CD4-positive, alpha-beta T cell treated with Interleukin-12 subunit alpha and Interleukin-12 subunit beta, for 1 hour (primary cell): ENCODE results near the gene SRP68.
A peak's percentile ranks its signal among the peaks of the same experiment; 100 is the strongest.
"Not testable (repeated sequence)": the region's sequence is repeated elsewhere in the genome, so short reads cannot be mapped to it uniquely, and the experiment has no call there.

ENCODE experiments used
- DNase-seq: peaks from one replicate; pipeline ENCODE4 v3.0.0-alpha.2; 2020

Gene SRP68

DNA sequence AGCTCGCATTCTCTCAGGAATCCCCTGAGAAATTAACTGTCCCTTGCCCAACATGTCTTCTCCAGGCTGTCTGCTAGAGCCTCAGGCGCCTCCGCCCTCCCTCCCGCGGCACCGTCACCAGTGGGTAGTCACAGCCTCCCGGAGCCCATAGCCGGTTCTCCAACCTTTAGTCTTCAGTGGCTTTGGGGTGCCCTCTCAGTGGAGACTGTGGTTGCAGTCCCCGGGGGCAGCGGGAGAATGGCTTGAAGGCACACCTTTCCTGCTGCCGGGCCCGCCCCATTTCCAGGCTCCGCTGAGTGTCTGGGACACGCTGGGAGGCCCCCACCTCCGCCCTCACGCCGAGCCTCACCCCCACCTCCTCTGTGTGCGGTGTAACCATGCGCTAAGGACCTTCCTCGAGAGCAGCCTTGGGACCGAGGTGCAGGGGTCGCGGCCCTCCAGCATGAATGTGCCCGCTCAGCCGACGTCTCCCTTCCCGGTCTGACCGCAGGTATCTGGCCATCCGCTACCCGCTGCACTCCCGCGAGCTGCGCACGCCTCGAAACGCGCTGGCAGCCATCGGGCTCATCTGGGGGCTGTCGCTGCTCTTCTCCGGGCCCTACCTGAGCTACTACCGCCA, 3.9 kb upstream of the SRP68 start:
- DNase-seq: no peak

DNA sequence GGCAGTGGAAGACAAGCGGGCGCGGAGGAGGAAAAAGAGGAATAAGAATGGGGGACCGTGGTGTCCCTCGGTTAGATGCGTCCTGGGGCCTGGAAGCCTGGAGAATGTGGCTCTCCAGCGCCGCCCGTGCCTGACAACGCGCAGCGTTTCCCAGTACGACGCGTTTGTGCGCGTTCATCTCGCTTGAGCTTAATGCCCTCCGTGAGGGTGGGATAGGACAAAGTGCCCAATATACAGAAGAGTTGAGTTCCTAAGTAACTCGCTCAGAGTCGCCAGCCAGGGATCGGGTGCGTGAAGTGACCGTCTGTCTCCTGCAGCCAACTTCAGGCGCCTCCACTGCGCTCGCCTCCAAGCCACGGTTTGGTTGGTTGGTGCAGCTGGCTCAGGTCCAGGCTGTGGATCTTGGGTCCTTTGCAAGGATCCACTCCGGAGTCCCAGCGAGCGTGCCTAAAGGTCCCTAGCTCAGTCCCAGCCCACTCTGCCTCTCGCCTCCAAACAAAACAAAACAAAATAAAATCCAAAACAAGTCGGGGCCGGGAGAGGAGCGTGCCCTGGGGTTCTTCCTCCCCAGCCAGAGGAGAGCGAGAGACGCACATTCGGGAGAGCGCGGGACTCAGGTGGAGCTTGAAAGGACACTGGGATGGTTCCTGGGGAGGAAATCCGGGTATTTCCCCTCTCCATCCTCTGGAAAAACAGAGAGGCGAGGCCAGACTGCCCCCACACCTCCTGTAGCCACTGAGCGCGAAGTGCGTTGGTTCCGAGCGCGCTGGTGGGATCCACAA, 3.2 kb upstream of the SRP68 start:
- DNase-seq: no peak

DNA sequence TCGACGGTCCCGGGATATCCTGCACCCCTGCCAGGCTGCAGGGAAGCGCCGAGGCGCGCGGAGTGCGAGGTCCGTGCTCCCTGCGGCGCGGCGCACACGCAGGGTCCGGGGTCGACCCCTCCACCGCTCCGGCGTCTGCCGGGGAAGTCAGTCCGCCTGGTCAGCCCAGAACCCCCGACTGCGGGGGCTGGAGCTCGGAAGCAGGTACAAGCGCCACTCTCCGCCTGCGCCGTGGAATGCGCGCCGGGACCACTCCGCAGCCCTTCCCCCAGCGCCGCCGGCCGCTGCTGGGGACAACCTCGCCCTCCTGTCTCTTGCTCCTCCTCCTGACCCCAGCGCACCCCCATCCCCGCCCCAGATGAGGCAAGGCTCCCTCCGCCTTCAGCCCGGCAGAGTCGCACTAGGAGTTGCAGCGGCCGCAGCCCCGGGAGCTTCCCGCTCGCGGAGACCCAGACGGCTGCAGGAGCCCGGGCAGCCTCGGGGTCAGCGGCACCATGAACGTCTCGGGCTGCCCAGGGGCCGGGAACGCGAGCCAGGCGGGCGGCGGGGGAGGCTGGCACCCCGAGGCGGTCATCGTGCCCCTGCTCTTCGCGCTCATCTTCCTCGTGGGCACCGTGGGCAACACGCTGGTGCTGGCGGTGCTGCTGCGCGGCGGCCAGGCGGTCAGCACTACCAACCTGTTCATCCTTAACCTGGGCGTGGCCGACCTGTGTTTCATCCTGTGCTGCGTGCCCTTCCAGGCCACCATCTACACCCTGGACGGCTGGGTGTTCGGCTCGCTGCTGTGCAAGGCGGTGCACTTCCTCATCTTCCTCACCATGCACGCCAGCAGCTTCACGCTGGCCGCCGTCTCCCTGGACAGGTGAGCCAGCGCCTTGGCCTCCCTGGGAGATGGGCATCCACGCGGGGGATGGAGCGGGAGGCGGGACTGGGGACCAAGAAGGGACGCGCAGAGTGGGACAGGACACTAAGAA, 2.4 kb upstream of the SRP68 start, which contains the start of gene GALR2:
Gene GALR2 (plus strand): TSS at position 392 of the 974 bp plus-strand sequence. CDS start 103 bp downstream, at position 495.
- no peak for DNase-seq

DNA sequence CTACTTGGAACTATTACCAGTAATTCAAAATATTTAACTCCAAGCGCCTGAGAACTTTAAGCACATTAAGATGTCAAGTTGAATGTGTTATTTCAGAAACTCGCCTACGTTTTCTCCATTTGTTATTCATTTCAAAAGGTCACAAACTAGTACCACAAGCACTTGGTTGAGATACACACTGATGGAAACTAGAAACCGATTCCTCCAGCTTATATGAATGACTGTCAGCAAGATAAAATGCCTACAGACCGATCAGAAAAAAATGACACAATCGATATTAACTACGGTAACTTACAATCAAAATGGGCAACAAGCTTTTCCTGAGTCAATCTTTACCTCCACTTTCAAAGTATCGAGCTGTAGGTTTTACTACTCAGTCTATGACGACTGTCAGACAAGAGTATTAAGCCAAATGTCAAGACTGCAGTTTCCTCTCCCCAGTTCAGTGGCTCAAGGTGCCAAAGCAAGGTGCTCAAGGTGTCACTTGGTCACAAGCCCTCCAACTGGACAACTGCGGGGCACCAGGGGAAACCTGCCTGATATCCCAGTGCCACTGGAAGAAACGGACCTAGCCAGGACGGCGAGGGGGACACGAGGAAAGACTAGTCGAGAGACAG, 678 bp downstream of the SRP68 start:
- DNase-seq: no peak

DNA sequence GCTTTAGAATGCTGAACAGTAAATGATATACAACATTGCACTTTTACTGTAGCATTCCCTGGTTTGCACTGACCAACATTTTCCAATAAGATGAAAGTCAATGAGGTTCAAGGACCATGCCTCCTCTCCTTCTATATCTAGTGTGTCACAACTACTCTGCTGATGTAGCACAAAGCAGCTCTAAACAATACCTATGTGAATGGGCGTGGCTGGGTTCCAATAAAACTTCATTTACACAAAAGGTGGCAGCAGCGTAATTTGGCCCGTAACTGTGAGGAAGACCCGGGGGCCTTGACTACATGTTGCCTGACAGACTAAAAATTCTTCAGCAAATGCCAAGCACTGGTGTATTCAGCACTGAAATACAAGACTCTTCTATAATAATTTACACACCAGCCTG, 6.5 kb downstream of the SRP68 start:
- no peak for DNase-seq

DNA sequence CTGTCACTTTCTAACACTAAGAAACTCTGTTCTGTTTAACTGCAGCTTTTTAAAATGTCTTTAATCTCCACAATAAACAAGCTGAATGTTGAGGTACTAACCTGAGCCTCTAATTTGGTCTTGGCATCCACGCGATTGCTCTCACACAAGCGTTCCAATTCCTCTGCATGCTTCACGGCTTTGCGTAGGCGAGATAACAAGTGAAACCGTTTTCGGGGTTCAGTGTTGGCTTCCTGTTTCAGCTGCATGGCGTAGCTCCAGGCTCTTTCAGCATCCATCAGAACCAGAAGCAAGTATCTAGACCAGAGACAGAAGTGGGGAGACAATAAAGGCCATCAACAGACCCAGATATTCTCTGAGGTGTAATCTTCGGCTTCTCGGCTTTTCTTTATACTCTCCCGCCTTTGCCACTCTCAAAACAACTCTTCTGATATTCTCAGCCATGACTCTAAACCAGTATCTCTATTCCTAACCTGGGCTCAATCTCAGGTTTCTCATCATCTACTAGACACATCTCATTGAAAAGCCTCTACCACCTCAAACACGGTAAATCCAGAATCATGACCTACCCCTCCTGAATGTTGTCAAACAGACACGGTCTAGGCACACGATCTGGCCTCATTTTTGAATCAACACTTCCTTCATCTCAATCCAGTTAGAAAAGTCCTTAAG, 8.3 kb downstream of the SRP68 start:
- DNase-seq: peak; percentile 52

DNA sequence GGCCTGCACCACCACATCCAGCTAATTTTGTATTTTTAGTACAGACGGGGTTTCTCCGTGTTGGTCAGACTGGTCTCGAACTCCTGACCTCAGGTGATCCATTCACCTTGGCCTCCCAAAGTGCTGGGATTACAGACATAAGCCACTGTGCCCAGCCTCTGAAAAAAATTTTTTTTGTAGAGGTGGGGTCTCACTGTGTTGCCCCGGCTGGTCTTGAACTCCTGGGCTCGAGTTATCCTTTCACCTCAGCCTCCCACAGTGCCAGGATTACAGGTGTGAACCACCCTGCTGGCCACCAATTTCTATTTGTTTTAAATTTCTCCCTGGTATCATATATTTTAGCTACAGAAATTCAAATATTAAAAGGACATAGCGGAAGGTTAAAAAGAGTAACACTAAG, 14.1 kb downstream of the SRP68 start:
- DNase-seq: not testable (repeated sequence)

DNA sequence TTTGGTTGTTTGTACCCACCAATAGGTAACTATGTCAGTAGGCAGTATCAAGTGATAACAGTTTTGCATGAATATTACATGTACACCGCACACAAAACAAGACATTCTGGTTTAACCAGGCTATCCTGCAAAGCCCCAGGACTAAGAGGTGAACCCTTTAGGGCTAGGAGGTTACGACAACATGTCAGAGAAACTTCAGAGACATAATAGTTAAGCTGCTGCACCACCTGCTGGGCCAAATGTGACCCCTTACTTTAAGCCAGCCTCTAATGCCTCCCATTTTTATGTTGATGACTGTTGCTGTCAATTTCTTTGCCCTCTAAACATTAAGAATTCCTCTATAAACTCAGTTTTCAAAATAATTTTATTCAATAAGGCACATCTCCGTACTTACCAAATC, 15.4 kb downstream of the SRP68 start:
- no peak for DNase-seq

DNA sequence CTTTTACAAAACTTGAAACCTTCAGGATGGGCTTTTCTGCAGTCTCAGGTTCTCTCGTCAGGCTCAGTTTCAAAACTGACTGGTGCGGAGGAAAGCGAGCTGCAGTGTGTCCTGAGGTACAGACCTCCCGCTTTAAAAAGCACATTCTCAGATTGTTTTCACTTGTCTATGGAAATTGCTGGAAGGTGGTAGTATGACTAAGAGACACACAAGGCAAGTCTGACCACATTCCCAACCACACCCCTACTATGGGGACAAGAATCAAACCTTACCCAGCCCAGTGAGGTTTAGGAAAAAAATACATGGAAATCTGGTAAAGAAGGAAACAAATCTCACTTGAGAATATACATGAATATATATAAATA, 18.2 kb downstream of the SRP68 start:
- no peak for DNase-seq

DNA sequence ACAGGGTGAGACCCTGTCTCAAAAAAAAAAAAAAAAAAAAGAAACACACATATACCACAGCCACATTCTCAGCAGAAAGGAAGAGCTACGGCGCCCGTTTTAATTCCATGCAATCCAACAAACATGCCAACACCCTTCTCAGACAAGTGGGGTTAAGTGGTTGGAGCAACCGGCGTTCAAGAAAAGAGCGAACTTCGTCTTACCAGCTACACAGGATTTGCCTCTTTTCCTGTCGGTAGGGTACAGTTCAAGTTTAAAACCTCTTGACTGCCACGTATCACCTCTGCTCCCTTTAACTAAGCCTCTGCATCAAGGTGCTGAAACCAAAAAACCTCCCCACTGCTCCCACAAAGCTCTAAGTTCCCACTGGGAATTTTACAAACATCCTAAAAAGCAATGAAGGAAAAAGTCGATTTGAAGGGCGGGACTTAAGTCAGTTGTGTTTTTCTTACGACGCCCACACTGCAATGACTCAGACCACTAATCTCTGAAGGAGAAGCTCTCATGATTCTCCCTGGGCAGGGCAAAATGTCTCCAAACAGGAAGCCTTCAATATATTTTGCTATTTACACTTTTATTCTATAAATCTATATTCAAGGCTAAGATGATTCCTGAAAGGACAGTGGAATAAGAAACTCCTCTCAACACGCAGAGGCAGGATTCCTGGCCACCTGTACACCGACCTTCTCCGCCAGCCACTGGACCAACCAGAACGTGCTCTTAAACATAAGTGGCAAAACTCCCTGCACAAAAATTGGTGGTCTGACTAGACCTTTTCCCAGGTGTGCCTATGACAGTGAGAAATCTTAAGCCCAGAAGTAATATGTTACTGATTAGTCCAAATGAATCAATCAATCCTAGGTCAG, 18.8 kb downstream of the SRP68 start:
- DNase-seq: no peak

DNA sequence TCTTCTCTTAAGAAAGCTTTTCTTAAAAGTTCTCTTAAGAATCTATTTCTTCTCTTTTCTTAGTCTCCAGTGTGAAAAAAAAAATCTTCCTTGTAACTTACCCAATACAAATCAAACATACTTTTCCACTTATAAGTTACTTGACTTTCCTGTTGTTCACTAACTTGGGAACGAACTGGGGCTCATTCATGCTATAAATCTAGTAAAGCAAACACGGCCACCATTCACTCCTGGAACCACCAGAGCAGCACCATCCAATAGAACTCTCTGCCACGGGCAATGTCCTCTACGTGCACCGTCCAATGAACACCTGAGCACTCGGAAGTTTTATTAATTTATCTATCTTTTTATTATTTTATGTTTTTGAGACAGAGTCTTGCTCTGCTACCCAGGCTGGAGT, 20.8 kb downstream of the SRP68 start:
- no peak for DNase-seq

DNA sequence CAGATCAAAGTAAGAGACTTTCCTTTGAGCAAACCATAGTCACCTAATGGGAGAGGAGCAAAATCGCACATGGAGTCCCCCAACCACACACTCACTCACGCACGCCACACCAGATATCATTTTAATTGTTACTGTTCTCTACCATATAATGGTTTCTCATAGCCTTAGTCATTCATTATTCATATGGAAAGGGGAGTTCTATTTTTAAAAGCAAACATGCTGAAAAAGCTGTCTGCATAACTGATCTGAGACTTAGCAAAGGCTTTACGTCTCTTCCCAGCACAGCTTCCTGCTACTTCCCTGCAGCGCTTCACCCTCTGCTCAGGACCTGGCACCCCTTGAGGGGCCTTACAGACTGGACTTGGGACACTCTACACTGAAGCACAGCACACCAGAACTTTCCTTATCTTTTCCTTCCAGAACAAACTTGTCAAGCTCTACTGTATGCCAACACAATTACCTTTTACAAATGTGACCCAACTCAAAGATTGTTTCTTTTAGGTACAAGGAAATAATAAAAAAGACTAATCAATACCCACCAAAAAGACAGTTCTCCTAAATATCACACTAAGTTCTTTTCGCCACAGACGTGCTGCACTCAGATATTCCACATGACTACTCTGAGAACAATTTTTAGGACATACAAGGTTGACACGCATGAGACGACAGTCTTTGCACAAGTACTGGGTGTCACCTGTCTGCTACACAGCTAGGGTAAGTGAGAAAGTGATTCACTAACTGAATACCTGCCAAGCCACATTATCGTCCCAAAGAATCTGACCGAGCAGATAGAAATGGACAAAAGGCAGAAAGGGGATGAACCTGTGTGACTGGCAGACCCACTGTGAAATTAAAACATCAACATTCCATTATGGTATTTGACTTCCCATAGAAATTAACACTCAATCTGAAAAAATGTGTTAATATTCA, 21.5 kb downstream of the SRP68 start:
- no peak for DNase-seq

DNA sequence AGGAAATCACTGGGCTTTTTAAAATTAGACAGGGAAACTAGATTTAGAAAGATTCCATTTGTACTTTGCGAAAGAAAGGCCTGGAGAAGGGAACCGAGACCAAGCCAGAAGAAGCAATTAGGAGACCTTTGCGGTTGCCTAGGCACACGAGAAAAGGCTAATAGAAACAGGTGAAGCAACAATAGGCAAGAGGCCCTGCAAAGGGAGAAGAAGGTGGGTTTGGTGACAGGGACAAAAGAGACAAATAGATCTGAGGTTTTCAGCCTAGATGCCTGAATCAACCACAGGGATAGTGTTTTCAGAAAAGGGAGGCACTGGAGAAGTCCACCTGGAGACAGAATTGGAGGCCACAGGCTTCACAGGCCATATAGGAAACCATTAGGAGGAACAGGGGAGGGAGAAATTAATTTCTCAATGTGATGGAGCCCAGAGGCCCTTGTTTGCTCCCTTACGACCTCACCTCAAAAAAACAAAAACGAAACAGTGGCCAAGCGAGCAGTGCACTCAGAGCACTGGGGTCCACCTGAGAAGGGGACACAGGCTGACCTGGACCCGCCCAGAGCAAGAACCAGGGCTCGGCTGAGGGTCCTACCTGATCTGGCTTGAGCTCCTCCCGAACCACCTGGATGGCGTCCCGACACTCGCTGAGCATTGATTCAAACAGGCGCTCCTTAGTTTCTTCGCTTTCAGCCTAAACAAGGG, 22.3 kb downstream of the SRP68 start:
- DNase-seq: no peak

DNA sequence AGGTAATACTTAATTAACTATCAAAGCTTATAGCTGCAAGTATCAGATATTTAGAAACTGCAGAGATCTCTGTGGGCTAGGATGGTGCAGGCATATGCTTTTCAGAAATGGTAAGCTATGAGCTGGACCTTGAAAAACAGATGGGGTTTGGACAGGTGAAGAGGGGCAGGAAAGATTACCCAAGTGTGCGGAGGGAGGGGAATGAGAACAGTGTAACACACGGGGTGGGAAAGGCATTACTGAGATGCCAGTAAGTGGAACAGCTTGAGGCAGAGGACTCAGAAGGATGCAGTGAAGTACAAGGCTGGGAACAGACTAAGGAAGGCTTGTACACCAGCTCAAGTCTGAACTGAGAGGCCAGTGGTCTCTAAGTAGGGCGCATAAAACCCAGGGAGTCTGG, 23.1 kb downstream of the SRP68 start:
- DNase-seq: no peak

DNA sequence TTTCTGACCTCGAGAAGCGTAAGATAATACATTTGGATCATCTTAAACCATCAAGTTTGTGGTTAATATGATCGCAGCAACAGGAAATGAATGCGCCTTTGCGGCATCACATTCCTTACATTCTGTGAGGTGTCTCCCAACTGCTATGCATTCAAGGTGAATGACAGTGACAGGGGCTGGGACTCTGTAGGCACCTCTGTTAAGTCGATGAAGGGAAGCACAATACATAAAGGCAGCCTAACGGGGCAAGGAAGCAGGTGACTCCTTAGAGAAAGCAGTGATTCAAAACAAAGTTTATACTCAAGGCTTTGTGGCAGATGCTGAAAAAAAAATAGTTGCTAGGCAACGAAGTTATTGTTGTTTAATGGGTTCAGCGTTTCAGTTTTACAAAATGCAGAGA, 23.6 kb downstream of the SRP68 start:
- DNase-seq: peak; percentile 27

DNA sequence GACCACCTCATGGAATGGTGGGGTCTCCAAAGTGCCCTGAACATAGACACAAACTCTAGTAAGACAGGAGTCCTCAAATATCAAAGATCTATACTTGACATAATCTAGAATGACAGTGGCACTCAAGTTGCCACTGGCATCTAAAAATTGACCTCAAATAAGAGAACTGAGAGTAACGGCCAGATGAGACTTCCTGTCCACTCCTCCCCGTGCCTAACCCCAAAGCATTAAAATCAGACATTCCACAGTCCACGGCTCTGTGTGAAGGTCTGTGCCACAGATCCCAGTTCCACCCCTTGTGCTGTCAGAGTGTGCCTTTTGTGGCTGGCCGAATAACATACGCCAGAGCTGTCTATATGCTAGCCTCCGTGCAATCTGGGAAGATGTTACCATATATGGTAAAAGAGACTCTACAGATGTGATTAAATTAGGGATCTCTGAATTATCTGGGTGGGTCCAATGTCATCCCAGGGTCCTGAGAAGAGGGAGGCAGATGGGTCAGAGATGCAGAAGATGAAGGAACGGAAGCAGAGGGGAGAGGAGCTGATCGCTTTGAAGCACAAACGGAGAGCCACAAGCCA, 24.2 kb downstream of the SRP68 start:
- DNase-seq: no peak

DNA sequence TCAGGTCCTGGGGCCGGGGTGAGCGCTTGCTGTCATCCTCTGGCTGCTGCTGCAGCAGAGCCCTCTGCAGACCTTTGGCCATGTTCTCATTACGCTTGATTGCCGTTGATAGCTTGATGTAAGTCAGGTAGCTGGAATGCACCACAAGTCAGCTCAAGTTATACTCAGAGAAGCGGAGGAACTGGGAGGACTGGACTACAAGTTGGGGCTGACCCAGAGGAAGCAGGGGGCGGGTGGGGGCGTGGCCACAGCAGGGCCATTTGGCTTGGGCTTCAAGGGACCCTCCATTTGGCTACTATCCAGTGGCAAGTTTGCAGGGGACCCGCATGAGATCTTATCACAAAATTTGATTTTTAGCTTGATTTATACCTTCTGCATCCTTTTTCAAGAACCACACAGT, 26.3 kb downstream of the SRP68 start:
- DNase-seq: no peak

DNA sequence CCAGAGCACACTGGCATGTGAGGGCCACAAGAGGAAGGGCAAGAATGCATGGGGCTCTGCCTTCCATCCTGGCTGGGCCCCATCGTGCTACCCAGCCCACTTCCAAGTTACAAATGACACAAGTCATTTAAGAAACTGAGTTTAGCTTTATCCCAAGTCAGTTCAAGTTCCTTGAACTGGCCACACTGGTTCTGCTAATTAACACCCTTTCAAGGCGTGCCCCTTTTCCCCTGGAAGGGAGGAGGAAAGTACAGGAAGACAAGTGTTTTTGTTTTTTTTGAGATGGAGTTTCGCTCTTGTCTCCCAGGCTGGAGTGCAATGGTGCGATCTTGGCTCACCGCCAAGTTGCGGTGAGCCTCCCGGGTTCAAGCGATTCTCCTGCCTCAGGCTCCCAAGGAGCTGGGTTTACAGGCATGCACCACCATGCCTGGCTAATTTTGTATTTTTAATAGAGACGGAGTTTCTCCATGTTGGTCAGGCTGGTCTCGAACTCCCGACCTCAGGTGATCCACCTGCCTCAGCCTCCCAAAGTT, 27.8 kb downstream of the SRP68 start:
- not testable (repeated sequence) for DNase-seq

DNA sequence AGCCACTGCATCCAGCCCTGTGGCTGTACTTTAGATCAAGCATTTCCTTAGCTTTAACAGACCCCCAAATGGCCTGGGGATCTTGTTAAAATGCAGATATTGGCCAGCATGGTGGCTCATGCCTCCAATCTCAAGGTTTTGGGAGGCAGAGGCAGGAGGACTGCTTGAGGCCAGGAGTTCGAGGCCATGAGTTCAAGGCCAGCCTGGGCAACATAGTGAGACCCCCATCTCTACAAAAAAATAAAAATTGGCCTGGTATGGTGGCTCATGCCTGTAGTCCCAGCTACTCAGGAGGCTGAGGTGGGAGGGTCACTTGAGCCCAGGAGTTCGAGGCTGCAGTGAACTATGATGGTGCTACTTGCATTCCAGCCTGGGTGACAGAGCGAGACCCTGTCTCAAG, 29.4 kb downstream of the SRP68 start:
- DNase-seq: not testable (repeated sequence)
